Measurements from ENCODE around the gene RAPGEF4.

The RAPGEF4 gene

DNA sequence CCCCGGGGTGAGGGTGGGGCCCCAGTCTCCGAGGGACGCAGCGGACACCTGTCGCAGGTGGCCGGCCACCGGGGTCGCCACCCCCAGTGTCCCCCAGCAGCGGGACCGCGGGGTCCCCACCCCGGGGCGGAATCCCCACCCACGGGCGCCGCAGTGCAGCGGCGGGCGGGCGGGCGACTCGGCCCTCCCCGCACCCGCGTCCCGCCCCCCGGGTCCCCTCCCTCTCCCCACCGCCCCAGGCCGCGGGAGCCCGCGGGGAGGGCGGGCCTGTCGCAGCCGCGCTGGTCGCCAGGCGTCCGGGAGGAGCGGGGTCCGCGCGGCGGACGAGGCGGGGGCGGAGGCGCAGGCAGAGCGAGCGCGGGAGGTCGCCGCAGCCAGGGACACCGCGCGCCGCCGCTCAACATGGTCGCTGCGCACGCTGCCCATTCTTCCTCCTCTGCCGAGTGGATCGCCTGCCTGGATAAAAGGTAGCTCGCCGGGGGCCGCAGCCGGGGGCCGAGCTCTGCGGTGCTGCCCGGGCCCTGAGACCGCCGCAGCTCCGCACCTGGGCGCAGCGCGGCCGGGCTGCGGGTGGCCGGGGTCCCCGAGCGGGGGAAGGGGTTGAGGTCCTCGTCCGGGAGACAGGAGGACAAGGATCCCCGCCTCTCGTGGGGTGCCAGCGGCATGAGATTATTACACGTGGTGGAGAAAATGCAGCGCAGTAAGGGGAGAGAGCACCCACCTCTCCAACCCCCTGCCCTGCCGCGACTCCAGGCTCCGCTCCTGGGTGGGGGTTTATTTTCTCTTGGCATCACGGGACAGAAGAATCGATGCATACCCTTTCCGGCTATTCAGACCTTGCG lies at the start of gene RAPGEF4:
RAPGEF4 (plus strand) TSS at position 264 of the 842 bp plus-strand sequence; CDS start at position 403, 139 bp downstream.
- no peak for DNase-seq (ENCODE audit: low read depth)

DNA sequence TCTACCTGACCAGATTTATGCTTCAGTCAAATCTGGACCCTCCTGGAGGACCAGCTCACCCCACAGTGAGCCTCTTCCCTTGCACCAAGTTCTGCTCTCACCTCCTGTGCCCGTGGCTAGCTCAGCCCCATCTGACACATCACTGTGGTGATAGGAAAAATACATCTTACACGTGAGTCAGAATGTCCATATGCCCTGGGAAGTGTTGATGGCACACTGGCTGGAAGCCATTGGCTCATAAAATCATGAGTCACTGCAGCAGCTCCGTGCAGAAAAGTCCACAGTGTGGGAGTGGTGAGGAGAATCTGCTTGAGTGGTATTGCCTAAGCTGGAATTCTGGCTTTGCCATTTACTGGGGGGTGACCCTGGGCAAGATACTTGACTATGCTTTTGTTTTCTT lies 42.6 kb upstream of the RAPGEF4 start:
- no peak for DNase-seq (ENCODE audit: low read depth)

DNA sequence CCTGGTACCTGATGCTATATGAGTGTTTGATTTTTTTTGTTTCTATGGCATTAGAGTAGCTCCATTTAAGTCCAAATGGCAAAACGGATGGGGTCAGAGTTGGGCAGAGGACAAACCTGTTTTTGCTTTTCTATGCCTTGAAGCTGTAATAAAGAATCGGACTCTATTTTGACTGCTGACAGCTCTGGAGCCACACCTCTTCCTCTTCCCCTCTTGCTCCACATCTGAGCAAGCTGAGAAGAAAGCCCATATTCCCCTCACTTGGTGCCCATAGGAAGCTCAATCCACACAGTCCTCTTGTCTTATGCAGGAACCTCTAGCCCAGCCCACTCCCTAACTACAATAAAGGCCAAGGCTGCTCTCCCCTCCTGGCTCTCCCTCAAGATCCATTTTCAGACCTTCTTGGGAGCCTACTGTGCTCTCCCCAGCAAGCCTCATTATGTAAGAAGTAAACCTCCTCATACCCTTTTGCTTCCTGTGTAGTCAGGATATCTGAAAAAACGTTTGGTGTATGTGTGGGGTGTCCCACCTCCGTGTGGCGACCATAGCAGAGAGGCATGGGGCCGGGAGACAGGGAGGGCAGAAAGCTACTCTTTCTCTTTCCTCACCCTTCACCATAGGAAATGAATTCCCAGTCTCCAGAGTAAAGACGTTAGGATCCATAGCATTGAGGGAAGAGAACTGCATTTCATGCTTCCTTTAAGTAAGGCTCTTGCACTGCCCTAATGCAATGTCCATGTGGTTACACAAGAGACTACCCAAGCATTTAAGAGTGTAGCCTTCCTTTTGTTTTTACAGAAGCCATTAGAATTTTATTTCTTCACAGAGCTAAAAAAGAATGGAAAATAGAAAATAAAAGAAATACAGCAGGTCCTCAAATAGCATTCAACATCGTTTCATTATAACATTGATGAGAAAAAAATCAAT lies 41.9 kb upstream of the RAPGEF4 start:
- DNase-seq (ENCODE audit: low read depth), result no peak

DNA sequence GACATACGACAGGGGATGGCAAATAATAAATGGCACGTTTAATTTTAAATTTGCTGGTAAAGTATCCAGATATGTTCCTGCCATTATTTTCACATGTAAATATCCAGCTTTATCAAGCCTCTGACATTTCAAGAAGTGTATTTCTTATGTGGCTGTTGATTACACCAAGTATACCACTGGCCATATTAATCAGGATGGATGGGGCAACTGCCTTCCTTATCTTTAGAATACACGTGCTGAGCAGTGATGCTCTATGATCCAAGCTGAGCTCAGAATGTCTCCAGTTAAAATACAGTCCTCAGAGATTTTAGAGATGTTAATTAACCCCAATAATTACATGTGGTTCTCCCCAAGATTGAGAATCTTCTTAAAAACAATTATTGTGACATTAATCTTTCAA lies 38.3 kb upstream of the RAPGEF4 start:
- no peak for DNase-seq (ENCODE audit: low read depth)

DNA sequence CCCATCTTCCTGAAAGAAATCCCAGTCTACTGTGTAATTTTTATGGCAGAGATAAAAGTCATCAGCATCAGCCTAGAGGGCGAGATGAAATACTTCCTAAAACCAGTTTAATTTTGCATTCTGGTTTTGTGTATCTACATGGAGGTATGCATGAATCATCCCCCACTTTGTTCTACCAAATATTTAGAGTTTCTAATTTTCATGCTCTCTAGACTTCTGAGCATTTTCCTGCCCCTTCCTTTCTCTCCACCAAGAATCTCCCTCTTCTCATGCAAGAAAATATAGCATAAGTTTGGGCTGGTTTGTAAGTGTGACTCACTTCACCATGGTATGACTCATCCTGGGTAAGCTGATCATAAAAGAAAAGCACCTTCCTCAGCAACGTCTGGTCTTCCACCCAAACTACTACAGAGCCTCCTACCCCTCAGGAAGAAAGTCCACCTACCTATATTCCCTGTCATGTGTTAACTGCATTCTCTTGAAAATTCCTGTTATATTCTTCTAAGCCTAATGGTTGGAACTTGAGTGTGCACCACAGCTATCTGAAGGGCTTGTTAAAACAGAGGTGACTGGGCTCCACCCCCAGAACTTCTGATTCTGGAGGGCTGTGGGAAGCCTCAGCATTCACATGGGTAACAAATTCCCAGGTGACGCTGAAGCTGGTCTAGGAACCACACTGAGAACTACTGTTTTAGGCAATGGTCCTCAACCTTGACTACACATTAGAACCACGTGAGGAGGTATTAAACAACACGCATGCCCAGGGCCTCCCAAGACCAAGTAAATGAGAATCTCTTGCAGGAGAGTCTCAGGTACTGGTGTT lies 37.4 kb upstream of the RAPGEF4 start:
- no peak for DNase-seq (ENCODE audit: low read depth)

DNA sequence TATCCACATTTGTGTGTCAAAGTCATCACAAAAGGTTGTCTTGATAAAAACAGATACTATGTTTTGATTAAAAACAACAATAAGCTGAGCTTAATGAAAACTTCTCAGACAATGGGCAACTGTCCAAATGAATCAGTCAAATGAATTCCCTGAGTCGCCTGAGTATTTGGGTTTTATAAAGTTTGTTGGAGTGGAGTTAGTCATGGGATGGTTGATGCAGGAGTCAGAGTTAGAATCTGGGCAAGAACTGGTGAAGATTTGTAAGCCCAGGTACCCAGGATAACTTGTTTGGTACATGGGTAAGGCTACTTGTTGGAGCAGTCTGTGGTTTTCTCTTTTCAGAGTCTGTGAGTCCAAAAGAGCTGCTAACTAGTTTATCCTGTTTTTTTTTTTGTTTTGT lies 34.4 kb upstream of the RAPGEF4 start:
- DNase-seq (ENCODE audit: low read depth), result no peak

DNA sequence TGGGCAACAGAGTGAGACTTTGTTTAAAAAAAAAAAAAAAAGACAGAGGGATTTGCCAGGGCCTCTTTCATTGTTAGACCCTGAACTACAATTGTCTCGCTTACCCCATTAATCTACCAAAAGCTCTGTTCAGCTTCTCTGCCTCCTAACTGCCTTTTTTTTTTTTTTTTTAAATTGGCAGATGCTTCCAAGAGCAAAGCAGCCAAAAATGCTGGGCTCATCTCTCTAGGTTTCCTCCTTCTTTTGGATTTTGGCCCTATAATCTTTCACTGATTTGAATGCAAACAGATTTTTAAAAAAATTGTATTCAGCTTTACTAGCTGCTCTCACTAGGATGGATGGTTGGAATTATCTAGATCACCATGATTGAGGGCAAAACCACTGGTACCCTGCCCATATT lies 33.2 kb upstream of the RAPGEF4 start:
- DNase-seq (ENCODE audit: low read depth), result no peak

DNA sequence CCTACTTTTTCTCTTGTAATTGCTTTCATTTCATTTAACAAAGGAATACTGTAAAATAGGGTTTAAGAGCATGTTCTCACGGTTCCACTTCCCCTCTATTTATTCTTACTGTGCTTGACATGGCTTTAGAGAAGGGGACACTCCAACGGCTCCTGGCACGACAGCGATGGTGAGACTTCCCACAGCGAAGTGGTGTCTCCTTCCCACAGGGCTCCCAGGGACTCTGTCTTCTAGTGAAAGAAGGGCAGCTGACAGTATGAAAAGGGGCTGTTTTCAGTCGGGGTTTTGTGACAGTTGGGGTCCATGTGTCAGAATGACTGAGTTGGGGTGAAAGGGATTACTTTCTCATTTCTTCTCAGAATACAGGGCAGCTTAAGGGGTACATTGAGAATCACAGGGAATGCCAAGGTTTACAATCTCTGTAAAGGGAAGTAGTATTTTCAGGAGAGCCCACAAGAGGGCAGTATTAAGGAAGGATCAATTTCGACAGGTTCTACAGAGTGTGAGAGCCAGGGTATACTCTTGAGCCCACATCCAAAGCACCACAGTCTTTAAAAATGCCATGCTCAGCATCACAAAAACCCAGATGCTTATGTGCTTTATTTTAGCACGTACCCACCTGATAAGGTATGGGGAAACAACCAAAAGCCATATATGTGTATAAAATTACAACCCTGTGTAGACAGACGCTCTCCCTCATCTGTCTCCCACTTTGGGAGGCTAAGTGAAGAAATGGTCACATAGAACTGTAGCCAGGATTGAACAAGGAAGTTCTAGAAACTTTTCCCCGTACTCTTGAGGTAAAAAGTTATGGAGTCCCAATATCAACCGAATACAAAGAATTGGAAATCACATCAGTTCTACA lies 31.3 kb upstream of the RAPGEF4 start:
- DNase-seq (ENCODE audit: low read depth), result no peak

DNA sequence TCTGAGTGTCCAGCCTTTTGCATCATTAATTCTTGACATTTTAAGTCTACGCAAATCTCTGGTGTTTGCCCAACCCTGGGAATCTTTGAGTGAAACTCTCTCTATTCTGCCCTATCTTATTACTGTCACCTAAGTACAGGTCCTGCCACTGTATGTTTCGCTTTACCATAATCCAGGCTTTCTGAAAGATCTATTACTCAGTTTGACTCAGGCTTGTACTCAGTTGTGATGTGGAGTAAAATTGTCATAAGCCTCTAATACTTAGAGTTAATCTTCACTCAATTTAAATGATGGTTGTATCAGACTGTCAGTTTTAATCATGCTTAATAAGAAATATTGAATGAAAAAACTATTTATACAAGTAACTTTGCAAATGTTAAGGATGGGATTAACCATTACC lies 30.3 kb upstream of the RAPGEF4 start:
- no peak for DNase-seq (ENCODE audit: low read depth)

DNA sequence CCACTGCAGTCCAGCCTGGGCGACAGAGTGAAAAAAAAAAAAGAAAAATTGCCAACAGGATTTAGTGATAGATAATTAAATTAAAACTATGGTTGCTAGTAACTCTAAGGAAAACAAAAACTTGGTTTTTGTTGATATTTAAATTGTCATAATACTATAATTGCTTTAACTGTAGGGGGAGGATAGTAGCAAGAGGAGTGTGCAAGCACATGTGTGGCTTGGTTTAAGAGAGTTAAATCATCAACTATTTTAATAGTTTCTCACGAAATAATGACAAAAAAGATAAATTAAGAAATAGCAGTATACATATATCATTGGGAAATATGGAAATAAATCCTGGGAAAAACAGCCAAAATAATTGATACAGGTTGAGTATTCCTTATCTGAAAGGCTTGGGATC lies 27.4 kb upstream of the RAPGEF4 start:
- DNase-seq (ENCODE audit: low read depth), result no peak

DNA sequence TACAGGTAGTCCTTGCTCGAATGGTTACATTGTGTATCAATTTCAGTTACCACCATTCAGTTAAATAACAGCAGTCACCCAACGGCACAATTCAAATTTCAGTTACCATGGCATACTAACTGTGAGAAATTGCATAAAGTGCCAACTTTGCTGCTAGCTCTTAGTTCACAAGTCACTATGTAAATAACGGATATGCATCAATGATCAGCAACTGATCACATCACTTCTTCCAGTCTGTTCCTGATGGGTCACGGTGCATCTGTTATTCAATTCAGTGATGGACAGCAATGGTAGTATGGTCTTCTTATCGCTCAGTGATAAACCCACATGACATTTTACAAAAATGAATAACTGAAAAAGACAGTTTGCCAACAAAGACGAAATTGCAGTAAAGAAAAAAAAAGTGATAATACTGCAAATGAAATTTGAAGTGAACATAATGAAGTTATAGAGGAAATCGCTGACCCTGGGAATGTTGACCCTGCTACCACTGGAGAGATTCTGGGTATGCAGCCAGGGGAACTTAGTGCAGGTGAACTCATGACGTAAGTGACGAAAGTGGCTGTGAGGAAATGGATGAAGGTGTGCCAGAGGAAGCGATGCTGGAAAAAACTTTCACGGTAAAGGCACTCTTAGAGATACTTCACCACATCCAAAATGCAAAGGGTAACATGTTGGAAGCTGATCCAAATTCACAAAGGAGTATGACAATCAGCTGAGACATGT lies 25.9 kb upstream of the RAPGEF4 start:
- no peak for DNase-seq (ENCODE audit: low read depth)

DNA sequence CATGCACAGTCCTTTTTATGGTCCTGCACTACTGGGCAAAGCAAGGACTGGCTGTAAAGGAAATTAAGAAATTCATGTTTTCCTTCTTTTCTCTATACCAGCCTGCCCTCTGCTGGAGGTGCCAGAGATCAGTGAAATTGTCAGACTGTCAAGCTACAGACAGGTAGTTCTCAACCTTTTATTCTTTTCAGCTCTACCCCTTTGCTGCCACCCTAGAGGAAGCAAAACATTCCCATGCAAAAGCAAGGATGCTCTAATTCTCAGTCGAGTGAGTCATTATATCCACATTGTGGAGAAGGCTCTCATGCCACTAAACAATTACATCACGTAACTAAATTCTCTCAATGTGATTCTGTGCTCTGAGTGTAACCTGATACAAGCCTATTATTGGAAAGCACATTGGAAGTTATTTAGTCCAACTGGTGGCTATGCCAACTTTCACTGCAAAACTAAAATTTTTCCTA lies 25.0 kb upstream of the RAPGEF4 start:
- no peak for DNase-seq (ENCODE audit: low read depth)

DNA sequence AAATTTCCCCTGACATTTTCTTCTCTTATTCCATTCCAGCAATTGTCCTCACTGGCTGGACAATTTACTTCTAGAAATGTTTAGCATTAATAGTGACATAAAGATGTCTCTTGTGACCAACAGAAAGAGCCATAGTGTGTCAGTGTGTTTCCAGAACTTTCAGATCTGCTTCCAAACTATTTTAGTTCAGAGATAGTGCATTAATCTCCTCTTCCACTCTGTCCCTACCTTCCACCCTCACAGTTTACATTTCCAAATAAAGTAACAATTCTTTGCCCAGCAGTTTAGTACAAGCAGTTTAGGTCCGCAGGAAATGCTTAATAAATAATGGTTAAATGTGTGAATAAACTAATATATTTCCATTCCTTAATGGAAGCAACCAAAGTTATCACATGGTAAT lies 24.5 kb upstream of the RAPGEF4 start:
- no peak for DNase-seq (ENCODE audit: low read depth)

DNA sequence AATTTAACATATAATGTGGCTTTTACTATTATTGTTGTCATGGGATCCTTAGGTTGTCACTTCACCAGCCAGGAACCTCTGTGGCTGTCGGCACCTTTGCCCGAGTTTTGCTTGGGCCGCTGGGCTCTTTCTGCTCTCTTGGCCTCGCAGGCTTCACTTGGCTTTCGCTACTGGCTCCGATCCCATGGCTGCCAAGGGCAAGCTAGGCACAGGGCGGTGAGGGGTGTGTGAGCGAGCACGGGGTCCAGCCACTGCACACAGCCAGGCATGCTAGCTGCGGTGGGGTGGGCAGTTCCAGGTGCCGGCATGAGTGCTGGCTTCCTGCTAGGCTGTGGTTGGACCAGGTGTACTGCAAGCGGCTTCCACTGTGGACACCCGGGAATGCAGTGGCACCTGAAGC lies 23.4 kb upstream of the RAPGEF4 start:
- DNase-seq (ENCODE audit: low read depth), result no peak

DNA sequence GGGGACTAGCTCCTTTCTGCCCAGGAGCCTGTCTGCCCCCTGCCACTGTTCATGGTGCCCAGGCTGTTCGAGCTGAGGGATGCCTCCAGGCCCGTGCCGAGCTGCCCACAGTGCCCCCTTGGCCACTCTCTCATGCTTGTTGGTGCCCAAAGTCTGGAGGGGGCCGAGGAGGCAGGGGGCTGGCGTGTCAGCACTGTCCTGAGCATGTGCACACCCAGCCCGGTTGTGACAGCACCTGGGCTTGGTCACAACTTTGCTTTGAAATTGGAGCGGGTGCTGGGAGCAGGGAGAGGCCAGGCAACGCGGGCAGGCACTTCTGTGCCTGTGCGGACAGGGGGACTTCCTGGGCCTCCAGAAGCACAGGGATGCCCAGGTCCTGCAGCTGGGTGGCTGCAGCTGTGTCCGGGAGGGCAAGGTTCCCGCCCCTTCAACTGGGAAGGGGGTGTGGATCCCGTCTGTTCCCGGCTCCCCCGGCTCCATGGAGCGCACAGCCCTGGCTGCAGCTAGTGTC lies 22.2 kb upstream of the RAPGEF4 start:
- no peak for DNase-seq (ENCODE audit: low read depth)

DNA sequence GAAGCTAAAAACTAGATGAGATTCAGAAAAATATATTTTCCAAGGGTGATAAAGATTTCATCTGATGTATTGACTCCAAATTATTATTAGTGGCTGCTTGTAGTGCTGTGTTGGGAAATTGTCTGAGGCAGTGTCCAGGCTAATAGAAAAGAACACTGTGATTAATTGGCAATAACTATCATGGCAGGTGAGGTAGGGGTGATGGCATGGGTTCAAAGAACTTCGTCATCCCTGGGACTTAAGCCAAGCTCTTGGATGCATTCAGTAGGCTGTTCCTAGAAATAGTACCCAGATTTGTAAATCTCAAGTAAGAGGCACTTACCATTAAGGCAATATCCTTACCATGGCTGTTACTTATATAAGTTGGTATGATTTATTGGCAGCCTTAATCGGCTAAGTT lies 13.2 kb upstream of the RAPGEF4 start:
- no peak for DNase-seq (ENCODE audit: low read depth)

DNA sequence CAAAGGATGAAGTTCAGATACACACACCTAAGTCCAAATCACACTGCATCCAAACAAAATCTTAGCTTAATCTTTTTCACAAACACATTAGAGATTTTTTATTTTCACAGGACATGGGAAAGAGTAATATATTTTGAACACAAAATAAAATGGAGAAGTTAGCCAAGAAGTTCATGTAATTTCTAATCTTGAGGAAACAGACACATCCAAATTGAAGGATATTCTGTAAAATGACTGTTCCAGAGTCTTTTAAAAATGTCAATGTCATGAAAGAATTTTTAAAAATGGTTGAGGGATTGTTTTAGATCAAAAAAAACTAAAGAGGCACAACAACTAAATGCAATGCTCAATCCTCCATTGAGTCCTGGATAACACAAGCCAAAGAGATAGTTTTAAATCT lies 12.4 kb upstream of the RAPGEF4 start:
- no peak for DNase-seq (ENCODE audit: low read depth)

DNA sequence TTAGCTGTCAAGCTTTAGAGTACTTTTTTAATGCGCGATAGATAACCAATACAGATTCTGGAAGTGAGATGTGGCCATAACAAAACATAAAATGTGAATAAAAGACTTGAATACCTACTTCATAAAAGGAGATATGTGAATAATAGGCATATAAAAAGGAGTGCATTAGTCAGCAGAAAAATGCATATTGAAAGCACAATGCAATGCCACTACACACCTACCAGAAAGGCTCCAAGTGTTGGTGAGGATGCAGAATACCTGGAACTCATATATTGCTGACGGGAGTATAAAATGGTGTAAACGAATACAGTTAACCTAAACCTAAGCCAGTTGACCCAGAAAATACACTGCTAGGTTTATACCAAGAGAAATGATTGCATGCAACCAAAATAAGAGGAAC lies 10.9 kb upstream of the RAPGEF4 start:
- DNase-seq (ENCODE audit: low read depth), result no peak

DNA sequence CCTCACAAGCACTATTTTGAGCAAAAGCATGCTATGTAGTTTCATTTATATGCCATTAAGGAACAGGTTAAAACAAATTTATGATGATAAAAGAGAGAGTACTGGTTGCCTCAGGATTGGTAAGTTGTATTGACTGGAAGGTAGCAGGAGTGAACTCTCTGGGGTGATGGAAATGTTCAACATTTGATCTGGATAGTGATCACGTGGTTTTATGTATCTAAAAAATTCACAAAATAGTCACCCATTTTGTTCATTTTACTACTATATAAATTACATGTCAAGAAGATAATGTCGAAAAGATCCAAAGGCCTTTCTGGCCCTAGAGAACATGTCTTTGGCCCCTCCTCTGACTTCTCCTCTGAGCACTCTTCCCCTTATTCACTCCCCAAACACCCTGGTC lies 10.4 kb upstream of the RAPGEF4 start:
- no peak for DNase-seq (ENCODE audit: low read depth)

DNA sequence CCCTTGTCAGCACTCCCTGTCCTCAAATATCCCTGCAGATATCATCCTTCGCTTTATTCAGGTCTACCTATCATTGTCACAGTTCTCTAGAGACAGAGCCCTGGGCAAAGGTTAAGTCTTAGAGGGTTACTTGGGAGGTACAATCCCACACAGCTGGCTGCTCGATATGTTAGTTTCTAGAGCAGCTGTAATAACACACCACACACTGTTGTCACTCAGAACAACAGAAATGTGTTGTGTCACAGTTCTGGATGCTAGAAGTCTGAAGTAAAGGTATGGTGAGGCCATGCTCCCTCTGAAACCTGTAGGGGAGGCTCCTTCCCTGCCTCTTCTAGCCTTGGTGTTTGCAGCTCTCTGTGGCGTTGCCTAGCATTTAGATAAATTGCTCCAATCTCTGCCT lies 9.9 kb upstream of the RAPGEF4 start:
- DNase-seq (ENCODE audit: low read depth), result no peak

All from activated T-helper 1 cell treated with Interleukin-2 at 50 U/mL for 16 hours (primary cell).